GM19351 (cell line): ENCODE data around the gene C10orf71.

Experiments used
- ATAC-seq: cut with Tn5 transposase; IDR thresholded peaks from one replicate; pipeline ENCODE4 v1.9.1; 2021; ENCODE audit warnings: mild to moderate bottlenecking, moderate library complexity; ENCODE audit not compliant: unreplicated experiment

Gene C10orf71

GRCh38 chr10:49359349-49360270, 60.6 kb downstream of the C10orf71 start:
- ATAC-seq: no peak

GRCh38 chr10:49360271-49361177, 61.6 kb downstream of the C10orf71 start:
- ATAC-seq: no peak

GRCh38 chr10:49361178-49361554, 62.2 kb downstream of the C10orf71 start:
- ATAC-seq: no peak

GRCh38 chr10:49361735-49362568, 63.0 kb downstream of the C10orf71 start:
- ATAC-seq: no peak

GRCh38 chr10:49362596-49363260, 63.8 kb downstream of the C10orf71 start:
- peak; percentile 98 for ATAC-seq

GRCh38 chr10:49363309-49364031, 64.5 kb downstream of the C10orf71 start:
- no peak for ATAC-seq

GRCh38 chr10:49364051-49364450, 65.1 kb downstream of the C10orf71 start:
- no peak for ATAC-seq

- no peak for ATAC-seq
Measured at GRCh38 chr10:49364747-49365146, 65.8 kb downstream of the C10orf71 start.

GRCh38 chr10:49365275-49365674, 66.3 kb downstream of the C10orf71 start:
- ATAC-seq: no peak

GRCh38 chr10:49365675-49366415, 66.9 kb downstream of the C10orf71 start:
- ATAC-seq: no peak

GRCh38 chr10:49366460-49366859, 67.5 kb downstream of the C10orf71 start:
- ATAC-seq: no peak

GRCh38 chr10:49367600-49367999, 68.6 kb downstream of the C10orf71 start:
- ATAC-seq: no peak

- ATAC-seq: no peak
Measured at GRCh38 chr10:49368256-49368655, 69.3 kb downstream of the C10orf71 start.

GRCh38 chr10:49369216-49370162, 70.5 kb downstream of the C10orf71 start:
- ATAC-seq: no peak

GRCh38 chr10:49370326-49371100, 71.5 kb downstream of the C10orf71 start:
- no peak for ATAC-seq

- no peak for ATAC-seq
Measured at GRCh38 chr10:49371967-49372366, 73.0 kb downstream of the C10orf71 start.

- no peak for ATAC-seq
Measured at GRCh38 chr10:49373361-49373760, 74.4 kb downstream of the C10orf71 start.
